ENCODE data around the gene FRMPD1.

DNA sequence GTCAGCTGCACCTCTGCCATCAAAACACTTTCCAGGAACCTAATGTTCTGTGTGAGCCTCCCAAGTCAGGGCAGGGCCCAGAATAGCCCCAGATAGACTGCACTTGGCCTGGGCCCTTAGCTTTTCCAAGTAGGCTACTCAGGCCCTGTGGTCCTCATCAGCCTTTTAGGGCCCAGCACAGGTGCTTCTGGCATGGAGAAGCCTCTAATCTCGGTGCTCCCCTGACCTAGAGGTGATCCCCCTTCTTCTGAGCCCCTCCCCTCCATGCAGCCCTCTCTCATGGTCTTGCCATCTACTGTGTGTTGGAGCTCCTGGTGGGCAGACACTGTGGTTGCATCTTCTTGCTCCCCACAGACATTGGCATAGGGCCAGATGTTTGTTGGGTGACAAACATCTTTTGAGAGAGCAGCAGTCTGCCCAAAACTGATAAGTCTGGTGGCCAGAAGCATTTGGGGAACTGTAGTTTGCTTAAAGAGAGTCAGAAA lies 28.1 kb downstream of the FRMPD1 start:
- TF ChIP-seq, protein P1, sequence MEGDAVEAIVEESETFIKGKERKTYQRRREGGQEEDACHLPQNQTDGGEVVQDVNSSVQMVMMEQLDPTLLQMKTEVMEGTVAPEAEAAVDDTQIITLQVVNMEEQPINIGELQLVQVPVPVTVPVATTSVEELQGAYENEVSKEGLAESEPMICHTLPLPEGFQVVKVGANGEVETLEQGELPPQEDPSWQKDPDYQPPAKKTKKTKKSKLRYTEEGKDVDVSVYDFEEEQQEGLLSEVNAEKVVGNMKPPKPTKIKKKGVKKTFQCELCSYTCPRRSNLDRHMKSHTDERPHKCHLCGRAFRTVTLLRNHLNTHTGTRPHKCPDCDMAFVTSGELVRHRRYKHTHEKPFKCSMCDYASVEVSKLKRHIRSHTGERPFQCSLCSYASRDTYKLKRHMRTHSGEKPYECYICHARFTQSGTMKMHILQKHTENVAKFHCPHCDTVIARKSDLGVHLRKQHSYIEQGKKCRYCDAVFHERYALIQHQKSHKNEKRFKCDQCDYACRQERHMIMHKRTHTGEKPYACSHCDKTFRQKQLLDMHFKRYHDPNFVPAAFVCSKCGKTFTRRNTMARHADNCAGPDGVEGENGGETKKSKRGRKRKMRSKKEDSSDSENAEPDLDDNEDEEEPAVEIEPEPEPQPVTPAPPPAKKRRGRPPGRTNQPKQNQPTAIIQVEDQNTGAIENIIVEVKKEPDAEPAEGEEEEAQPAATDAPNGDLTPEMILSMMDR (IDR thresholded peaks at IDR 0.05): no peak
- no peak for TF ChIP-seq POLR2A (IDR thresholded peaks at IDR 0.05)

All from right lobe of liver (tissue), 4 donors.